Activated CD8-positive, alpha-beta memory T cell treated with anti-CD3 and anti-CD28 coated beads, Interleukin-2, amount 50 U/mL, for 24 hours (primary cell): ENCODE results near the gene RYR1.
"Not testable (repeated sequence)": the region's sequence is repeated elsewhere in the genome, so short reads cannot be mapped to it uniquely, and the experiment has no call there.

Experiments
- DNase-seq: peaks from one replicate; pipeline ENCODE4 v3.0.0-alpha.2; 2020; ENCODE audit errors: extremely low read depth

Gene RYR1

GRCh38 chr19:38490861-38491260 lies 57.4 kb downstream of the RYR1 start:
- DNase-seq, result no peak

GRCh38 chr19:38492181-38492813 lies 58.8 kb downstream of the RYR1 start:
- DNase-seq, result no peak

- no peak for DNase-seq
Observed at GRCh38 chr19:38494379-38494778, 60.9 kb downstream of the RYR1 start.

GRCh38 chr19:38495375-38495774 lies 61.9 kb downstream of the RYR1 start:
- not testable (repeated sequence) for DNase-seq

GRCh38 chr19:38496116-38496515 lies 62.6 kb downstream of the RYR1 start:
- no peak for DNase-seq

GRCh38 chr19:38496603-38497487 lies 63.4 kb downstream of the RYR1 start:
- no peak for DNase-seq

- no peak for DNase-seq
Observed at GRCh38 chr19:38497907-38498306, 64.4 kb downstream of the RYR1 start.

- DNase-seq, result no peak
Observed at GRCh38 chr19:38499532-38499931, 66.0 kb downstream of the RYR1 start.

- DNase-seq, result no peak
Observed at GRCh38 chr19:38500450-38500849, 67.0 kb downstream of the RYR1 start.

GRCh38 chr19:38502410-38503076 lies 69.1 kb downstream of the RYR1 start:
- DNase-seq, result no peak

- no peak for DNase-seq
Observed at GRCh38 chr19:38503077-38503410, 69.6 kb downstream of the RYR1 start.

- no peak for DNase-seq
Observed at GRCh38 chr19:38505958-38506357, 72.5 kb downstream of the RYR1 start.

GRCh38 chr19:38506375-38506722 lies 72.9 kb downstream of the RYR1 start:
- no peak for DNase-seq

- peak; percentile 87 for DNase-seq
Observed at GRCh38 chr19:38506723-38507550, 73.4 kb downstream of the RYR1 start.

GRCh38 chr19:38507551-38508127 lies 74.1 kb downstream of the RYR1 start:
- DNase-seq, result no peak

- DNase-seq, result no peak
Observed at GRCh38 chr19:38508507-38508906, 75.0 kb downstream of the RYR1 start.

- no peak for DNase-seq
Observed at GRCh38 chr19:38509027-38509426, 75.5 kb downstream of the RYR1 start.

- DNase-seq, result no peak
Observed at GRCh38 chr19:38511074-38511708, 77.7 kb downstream of the RYR1 start.

GRCh38 chr19:38512277-38512676 lies 78.8 kb downstream of the RYR1 start:
- DNase-seq, result no peak

- DNase-seq, result not testable (repeated sequence)
Observed at GRCh38 chr19:38513156-38513555, 79.7 kb downstream of the RYR1 start.

GRCh38 chr19:38513762-38514167 lies 80.3 kb downstream of the RYR1 start:
- no peak for DNase-seq
